Ishikawa (cell line): ENCODE data around the gene ARSI.

Experiments used
- CEBPB ChIP-seq: IDR thresholded peaks from 2 replicates; pipeline ENCODE4 v1.6.1; 2012
- CREB1 ChIP-seq: IDR thresholded peaks from 2 replicates; pipeline ENCODE4 v1.6.1; 2012; ENCODE audit warnings: low read depth
- EGR1 ChIP-seq: IDR thresholded peaks from 2 replicates; pipeline ENCODE4 v1.6.1; 2012
- EP300 ChIP-seq: IDR thresholded peaks from 2 replicates; pipeline ENCODE4 v1.6.1; 2012; ENCODE audit warnings: borderline replicate concordance
- FOXM1 ChIP-seq: IDR thresholded peaks from 2 replicates; pipeline ENCODE4 v1.6.1; 2012; ENCODE audit warnings: low read depth, borderline replicate concordance
- NFIC ChIP-seq: IDR thresholded peaks from 2 replicates; pipeline ENCODE4 v1.6.1; 2012
- RAD21 ChIP-seq: IDR thresholded peaks from 2 replicates; pipeline ENCODE4 v1.6.1; 2012; ENCODE audit warnings: low read depth
- TAF1 ChIP-seq: IDR thresholded peaks from 2 replicates; pipeline ENCODE4 v1.6.1; 2012; ENCODE audit warnings: low read depth, mild to moderate bottlenecking
- TCF12 ChIP-seq: IDR thresholded peaks from 2 replicates; pipeline ENCODE4 v1.6.1; 2012; ENCODE audit warnings: low read depth
- TEAD4 ChIP-seq: IDR thresholded peaks from 2 replicates; pipeline ENCODE4 v1.6.1; 2012
- YY1 ChIP-seq: IDR thresholded peaks from 2 replicates; pipeline ENCODE4 v1.6.1; 2012; ENCODE audit warnings: low read depth
- ZBTB7A ChIP-seq: IDR thresholded peaks from 2 replicates; pipeline ENCODE4 v1.6.1; 2012; ENCODE audit warnings: low read depth
- TF ChIP-seq, protein P1 (sequence below): IDR thresholded peaks from 2 replicates; pipeline ENCODE4 v1.6.1; 2012
- TF ChIP-seq, protein P2 (sequence below): IDR thresholded peaks from 2 replicates; pipeline ENCODE4 v1.6.1; 2012; ENCODE audit warnings: low read depth, mild to moderate bottlenecking
- TF ChIP-seq, protein P3 (sequence below): IDR thresholded peaks from 2 replicates; pipeline ENCODE4 v1.6.1; 2012

ARSI gene

DNA sequence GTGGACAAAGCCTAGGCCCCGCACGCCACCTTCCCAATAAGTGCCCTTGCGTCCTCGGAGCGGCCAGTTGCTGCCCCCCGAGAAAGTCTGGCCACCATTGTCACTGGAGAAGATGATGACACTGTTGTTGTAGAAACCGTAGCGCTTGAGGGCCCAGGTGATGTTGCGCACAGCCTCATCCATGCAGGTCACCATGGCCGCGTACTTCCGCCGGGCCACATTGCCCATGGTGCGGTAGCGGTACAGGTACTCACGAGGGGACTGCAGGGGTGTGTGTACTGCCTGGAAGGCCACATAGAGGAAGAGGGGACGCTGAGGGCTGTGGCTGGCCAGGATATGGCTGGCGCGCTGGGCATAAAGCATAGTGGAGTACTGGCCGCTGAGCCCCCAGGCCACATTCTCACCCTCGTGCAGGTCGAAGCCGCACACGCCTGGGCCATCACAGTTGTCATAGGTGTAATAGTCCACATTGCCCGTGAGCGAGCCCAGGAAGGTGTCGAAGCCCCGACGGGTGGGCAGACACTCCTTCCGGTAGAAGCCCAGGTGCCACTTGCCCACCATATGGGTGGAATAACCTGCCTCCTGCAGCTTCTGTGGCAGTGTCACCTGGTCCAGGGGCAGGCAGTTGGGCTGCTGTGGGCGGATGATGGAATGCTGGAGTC is 4.6 kb downstream of the ARSI start:
- TF ChIP-seq EGR1 (no peak), FOXM1 (no peak), RAD21 (no peak), YY1 (no peak), TAF1 (no peak)
- TF ChIP-seq, protein P1, sequence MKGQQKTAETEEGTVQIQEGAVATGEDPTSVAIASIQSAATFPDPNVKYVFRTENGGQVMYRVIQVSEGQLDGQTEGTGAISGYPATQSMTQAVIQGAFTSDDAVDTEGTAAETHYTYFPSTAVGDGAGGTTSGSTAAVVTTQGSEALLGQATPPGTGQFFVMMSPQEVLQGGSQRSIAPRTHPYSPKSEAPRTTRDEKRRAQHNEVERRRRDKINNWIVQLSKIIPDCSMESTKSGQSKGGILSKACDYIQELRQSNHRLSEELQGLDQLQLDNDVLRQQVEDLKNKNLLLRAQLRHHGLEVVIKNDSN, result no peak

DNA sequence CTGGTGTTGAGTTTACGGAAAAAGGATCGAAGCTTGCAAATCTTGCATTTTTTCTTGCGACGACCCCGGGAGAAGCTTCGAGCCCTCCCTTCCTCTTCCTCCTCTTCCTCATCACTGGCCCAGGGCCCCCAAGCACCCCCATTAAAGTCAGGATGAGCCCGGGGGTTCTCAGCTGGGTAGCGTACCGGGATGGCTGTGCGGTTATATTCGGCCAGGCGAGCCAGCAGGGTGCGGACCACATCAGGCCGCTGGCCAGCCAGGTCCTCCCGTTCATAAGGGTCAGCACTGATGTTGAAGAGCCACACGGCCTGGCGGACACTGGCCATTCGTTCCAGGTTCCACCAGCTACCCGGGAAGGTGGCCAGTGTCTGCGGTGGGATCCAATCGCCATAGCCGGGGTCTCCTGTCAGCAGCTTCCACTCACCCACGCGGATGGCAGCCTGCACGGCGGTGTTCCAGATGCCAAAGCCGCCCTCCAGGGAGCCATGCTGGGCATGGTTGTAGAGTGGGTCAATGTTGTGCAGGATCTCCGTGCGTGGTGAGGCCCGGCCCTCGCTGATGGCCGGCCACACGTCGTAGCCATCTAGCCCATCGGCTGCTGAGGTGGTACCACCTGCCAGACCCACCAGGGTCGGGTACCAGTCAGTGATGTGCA is 5.3 kb downstream of the ARSI start:
- TF ChIP-seq, protein P2, sequence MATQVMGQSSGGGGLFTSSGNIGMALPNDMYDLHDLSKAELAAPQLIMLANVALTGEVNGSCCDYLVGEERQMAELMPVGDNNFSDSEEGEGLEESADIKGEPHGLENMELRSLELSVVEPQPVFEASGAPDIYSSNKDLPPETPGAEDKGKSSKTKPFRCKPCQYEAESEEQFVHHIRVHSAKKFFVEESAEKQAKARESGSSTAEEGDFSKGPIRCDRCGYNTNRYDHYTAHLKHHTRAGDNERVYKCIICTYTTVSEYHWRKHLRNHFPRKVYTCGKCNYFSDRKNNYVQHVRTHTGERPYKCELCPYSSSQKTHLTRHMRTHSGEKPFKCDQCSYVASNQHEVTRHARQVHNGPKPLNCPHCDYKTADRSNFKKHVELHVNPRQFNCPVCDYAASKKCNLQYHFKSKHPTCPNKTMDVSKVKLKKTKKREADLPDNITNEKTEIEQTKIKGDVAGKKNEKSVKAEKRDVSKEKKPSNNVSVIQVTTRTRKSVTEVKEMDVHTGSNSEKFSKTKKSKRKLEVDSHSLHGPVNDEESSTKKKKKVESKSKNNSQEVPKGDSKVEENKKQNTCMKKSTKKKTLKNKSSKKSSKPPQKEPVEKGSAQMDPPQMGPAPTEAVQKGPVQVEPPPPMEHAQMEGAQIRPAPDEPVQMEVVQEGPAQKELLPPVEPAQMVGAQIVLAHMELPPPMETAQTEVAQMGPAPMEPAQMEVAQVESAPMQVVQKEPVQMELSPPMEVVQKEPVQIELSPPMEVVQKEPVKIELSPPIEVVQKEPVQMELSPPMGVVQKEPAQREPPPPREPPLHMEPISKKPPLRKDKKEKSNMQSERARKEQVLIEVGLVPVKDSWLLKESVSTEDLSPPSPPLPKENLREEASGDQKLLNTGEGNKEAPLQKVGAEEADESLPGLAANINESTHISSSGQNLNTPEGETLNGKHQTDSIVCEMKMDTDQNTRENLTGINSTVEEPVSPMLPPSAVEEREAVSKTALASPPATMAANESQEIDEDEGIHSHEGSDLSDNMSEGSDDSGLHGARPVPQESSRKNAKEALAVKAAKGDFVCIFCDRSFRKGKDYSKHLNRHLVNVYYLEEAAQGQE, result no peak
- TF ChIP-seq EGR1 (no peak), FOXM1 (no peak), RAD21 (no peak), YY1 (no peak), EP300 (no peak), TCF12 (no peak), TAF1 (no peak), ZBTB7A (no peak), CEBPB (no peak), TEAD4 (no peak)
- TF ChIP-seq, protein P3, sequence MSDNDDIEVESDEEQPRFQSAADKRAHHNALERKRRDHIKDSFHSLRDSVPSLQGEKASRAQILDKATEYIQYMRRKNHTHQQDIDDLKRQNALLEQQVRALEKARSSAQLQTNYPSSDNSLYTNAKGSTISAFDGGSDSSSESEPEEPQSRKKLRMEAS, result no peak
- TF ChIP-seq, protein P1, result no peak

DNA sequence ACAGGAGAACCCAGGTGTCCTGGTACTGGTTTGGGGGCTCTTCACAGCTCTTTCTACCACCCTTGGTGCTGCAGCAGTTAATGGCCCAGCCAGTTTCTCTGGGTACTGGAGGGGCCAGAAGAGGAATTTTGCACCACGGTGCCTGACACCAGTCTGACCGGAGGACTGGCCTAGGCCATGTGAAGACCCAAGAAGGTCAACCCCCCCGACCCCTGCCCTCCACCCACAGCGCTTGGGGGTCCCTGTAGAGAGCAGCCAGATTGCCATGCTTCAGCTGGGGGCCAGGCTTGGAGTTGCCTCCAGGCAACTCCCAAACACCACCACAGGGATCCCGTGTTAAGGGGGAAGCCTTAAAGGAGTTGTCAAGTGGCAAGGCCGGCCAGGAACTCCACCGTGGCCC is 6.2 kb downstream of the ARSI start:
- TF ChIP-seq YY1, result no peak
- no peak for TF ChIP-seq NFIC
- TF ChIP-seq, protein P2, result no peak
- no peak for TF ChIP-seq TAF1
- TF ChIP-seq EGR1, result no peak
- no peak for TF ChIP-seq FOXM1
- no peak for TF ChIP-seq ZBTB7A
- no peak for TF ChIP-seq RAD21
- TF ChIP-seq, protein P3, result no peak
- TF ChIP-seq TCF12, result no peak
- no peak for TF ChIP-seq EP300
- TF ChIP-seq, protein P1, result no peak

DNA sequence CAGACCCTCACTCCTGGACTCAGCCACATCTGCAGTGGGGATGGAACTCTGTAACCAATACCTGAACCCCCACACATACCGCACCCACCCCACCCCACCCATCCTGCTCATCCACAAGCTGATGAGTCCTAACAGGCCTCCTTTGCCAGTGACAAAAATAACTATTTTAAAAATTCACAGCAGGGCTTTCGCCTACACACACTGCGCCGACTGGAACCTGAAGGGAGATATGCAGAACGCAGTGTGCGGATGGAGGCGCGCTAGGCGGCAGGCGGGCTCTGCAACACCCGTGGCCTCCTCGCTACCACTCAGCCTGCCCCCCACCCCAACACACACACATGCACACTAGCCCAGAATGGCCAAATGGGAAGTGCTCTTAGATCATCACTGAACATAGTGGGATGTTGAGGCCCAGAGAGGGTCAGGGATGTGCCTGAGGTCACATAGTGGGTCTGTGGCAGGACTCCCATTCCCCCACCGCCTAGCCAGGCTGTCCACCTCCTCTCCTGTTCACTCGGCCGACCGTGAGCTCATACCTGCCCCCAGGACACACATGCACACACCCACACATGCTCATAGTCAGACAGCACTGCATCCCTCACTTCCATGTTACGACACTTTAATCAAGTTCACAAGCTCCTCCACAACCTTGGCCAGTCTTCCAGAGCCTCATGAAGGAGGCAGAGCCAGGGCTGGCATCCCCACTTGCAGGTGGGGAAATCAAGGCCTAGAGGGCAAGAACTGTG is 6.8 kb downstream of the ARSI start:
- TF ChIP-seq FOXM1 (no peak), TEAD4 (no peak), EP300 (no peak), TAF1 (no peak), CEBPB (no peak), CREB1 (no peak), TCF12 (no peak), RAD21 (no peak), EGR1 (no peak), YY1 (no peak), NFIC (no peak)
- TF ChIP-seq, protein P2, result no peak
- TF ChIP-seq, protein P1, result no peak
- TF ChIP-seq, protein P3, result no peak
